Measurements from ENCODE around the gene ATG2A.

DNA sequence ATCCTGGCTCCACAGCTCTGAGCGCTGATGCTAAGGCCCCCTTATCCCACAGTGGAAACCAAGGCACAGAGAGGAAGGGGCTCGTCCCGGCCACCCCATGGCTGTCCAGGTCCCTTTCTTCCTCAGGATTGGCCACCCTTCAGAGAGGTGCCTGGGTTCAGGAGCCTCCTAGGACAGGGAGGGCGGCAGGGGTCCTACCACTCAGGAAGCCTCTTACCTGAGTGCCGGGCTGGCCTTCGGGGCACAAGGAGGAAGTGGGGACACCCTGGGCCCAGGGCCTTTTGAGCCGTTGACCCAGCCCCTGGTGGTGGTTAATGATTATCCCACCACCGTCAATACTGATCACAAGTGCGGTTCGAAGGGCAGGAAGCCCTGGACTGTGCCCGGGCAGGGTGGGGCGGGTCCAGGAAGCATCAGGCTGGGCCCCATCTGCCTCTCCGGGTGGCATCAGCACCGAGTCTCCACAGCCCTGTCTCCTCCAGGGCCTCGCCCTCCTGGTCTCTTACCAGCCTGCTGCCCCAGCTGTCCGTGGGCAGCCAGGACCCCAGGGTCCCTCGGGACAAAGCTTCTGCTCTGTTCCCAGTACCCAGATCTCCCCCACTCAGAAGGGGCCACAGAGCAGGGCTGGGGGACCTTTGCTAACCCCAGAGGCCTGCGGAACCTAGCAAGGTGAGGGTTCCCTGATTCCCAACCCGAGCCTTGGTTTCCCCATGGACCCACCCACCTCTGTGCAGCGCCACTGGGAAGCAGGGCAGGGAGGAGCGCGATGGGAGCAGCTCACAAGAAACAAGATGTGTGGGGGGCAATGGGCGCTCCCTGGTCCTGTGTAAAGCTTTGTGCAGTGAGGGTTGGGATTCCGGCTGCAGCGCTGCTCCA lies 23.6 kb downstream of the ATG2A start:
- TF ChIP-seq, protein P1, sequence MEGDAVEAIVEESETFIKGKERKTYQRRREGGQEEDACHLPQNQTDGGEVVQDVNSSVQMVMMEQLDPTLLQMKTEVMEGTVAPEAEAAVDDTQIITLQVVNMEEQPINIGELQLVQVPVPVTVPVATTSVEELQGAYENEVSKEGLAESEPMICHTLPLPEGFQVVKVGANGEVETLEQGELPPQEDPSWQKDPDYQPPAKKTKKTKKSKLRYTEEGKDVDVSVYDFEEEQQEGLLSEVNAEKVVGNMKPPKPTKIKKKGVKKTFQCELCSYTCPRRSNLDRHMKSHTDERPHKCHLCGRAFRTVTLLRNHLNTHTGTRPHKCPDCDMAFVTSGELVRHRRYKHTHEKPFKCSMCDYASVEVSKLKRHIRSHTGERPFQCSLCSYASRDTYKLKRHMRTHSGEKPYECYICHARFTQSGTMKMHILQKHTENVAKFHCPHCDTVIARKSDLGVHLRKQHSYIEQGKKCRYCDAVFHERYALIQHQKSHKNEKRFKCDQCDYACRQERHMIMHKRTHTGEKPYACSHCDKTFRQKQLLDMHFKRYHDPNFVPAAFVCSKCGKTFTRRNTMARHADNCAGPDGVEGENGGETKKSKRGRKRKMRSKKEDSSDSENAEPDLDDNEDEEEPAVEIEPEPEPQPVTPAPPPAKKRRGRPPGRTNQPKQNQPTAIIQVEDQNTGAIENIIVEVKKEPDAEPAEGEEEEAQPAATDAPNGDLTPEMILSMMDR (IDR thresholded peaks at IDR 0.05) = no peak
- no peak for TF ChIP-seq POLR2A (IDR thresholded peaks at IDR 0.05)
